ENCODE results near the gene ATXN2.

Gene ATXN2

GRCh38 chr12:111417784-111418593 is 181.1 kb downstream of the ATXN2 start:
- DNase-seq (ENCODE audit: low read depth): no peak

- no peak for DNase-seq (ENCODE audit: low read depth)
These were observed 181.8 kb downstream of the ATXN2 start for GRCh38 chr12:111417290-111417689.

DNA sequence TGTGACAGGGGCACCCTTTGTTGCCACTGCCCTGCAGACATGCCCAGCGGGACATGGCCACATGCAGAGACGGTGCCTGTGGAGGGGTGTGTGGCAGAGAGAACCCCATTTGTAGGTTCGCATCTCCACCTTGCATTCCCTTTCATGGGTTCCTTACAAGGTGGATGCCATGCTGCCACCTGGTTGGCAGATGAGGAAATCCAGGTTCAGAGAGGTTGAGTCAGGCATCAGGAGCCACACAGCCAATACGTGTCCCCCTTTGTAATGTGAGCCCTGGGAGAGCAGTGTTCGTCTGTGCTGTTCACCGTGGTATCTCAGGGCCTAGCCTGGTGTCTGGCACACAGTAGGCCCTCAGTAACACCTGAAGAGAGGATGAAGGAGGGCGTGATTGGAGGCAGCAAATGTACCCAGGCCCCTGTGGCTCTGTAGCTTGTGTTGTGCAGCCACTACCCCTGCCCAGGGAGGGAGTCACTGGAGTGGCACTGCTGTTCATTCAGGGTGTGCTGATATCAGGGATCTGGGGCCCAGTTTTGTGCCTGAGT is 184.3 kb downstream of the ATXN2 start:
- no peak for DNase-seq (ENCODE audit: low read depth)

- DNase-seq (ENCODE audit: low read depth): no peak
These were observed 185.6 kb downstream of the ATXN2 start for GRCh38 chr12:111413442-111414086.

- no peak for DNase-seq (ENCODE audit: low read depth)
These were observed 186.2 kb downstream of the ATXN2 start for GRCh38 chr12:111412830-111413441.

- DNase-seq (ENCODE audit: low read depth): no peak
These were observed 186.9 kb downstream of the ATXN2 start for GRCh38 chr12:111412007-111412829.

- no peak for DNase-seq (ENCODE audit: low read depth)
These were observed 187.8 kb downstream of the ATXN2 start for GRCh38 chr12:111411185-111411764.

DNA sequence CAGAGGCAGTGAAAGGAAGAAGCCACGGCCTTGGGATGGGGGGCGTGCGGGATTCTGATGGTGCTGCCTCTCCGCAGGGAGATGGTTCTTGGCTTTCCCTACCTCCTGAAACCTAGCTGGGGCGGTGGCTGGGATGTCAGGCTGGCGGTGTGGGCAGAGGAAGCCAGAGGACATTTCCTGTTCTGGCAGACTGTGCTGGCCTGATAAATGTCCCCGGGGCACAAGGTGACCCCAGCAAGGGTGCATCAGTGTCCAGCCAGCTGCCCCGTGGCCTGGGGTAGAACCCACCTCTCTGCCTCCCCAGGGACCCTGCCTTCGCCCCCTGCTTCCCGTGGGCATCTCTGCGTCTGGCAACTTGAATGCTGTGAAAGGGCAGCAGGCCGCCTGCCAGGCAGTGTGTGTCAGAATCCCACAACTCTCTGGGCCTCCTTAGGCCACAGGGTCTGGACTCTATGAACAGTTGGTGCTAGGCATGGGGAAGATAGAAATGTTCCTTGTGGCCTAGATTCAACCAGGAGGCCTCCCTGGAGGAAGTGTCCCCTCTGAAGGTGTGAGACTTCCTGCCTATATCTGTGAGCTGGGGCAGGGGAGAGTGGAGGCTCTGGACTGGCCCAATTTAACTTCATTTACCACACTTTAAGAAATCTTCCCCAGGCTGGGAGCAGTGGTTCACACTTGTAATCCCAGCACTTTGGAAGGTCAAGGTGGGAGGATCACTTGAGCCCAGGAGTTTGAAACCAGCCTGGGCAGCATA is 188.5 kb downstream of the ATXN2 start:
- no peak for DNase-seq (ENCODE audit: low read depth)

GRCh38 chr12:111409780-111410430 is 189.2 kb downstream of the ATXN2 start:
- no peak for DNase-seq (ENCODE audit: low read depth)

GRCh38 chr12:111409403-111409779 is 189.7 kb downstream of the ATXN2 start:
- no peak for DNase-seq (ENCODE audit: low read depth)

DNA sequence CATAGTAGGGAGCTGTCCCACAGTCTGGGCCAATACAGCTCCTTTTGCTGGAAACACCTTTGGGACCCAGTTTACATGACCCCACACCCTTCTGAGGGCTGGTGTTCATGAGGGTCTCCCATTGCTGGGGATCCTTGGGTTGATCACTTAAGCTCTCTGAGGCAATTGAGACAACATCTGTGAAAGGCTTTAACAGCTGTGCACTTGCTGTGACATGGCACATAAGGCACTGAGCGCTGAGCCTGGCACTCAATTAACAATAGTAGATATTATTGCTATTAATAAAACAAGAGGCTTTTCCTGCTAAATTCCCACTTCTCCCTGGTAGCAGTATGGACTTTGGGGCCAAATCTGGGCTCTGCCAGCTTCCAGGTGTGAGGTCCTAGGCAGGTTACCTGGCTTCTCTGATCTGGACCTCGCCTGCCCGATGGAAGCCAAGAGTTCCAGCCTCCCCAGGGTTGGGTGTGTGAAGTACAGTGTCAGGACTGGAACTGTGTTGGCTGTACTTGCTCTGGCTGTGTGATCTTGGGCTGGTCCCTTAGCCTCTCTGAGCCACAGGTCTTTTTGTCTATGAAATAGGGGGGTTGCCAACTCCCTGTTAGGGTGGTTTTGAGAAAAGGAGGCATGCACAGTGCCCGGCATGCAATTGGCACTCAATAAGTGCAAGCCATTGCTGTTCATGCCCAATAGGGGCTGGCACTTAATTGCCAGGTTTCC is 190.3 kb downstream of the ATXN2 start:
- DNase-seq (ENCODE audit: low read depth): no peak

- DNase-seq (ENCODE audit: low read depth): no peak
These were observed 191.0 kb downstream of the ATXN2 start for GRCh38 chr12:111408116-111408440.

- DNase-seq (ENCODE audit: low read depth): no peak
These were observed 191.6 kb downstream of the ATXN2 start for GRCh38 chr12:111407377-111408115.

GRCh38 chr12:111406474-111407376 is 192.4 kb downstream of the ATXN2 start:
- no peak for DNase-seq (ENCODE audit: low read depth)

GRCh38 chr12:111405859-111406473 is 193.1 kb downstream of the ATXN2 start, which contains the start of gene SH2B3:
Gene SH2B3, plus strand, starts transcription at chr12:111405923. Its CDS starts 12,223 bp downstream, at chr12:111418146.
- DNase-seq (ENCODE audit: low read depth): peak; percentile 70

DNA sequence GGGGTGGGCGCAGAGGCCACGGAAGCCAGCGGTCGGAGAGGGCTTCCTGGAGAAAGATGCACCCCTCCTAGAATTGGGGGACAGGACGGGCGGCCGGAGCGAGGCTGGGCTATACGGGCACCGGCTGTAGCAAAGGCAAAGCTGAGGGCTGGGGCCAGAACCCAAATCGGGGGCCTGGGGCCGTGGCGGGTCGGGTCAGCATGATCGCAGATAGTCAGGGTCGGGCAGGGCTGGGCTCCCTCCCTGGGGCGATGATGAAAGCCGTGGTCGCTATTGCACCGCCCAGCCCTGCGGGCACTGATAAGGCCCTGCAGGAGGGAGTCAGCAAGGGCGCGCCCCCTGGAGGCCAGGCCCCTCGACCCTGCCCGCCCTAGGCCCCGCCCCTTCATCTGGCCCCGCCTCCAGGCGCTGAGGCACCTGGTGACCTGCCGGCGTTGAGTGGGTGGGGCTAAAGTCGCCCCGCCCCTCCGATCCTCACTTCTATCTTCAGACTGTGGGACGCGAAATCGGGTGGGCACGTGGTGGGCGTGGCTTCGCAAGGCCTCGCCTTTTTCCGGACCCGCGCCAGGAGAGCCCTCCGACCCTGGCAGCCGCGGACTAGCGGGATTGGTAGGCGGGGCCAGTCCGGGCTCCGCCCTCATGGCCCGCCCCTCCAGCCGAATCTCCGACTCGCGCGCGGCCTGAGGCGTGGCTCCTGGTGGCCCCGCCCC is 193.8 kb downstream of the ATXN2 start:
- peak; percentile 96 for DNase-seq (ENCODE audit: low read depth)

Data from stimulated activated CD8-positive, alpha-beta memory T cell treated with anti-CD3 and anti-CD28 coated beads, Interleukin-12 subunit alpha, Interleukin-12 subunit beta, amount 100 ng/mL, for 1 hour (primary cell).